D721Med (cell line): ENCODE data around the gene CTNNA3.

Experiments used
- DNase-seq: peaks from one replicate; pipeline ENCODE4 v3.0.0; 2011; ENCODE audit warnings: low spot score; ENCODE audit not compliant: insufficient read length
- FAIRE-seq: peaks from 2 replicates; lab custom pipeline; 2011; peaks lifted over from hg19 to GRCh38; lab: Jason Lieb, UNC
- CTCF ChIP-seq: IDR thresholded peaks from 2 replicates; pipeline ENCODE4 v1.5.1; 2012; ENCODE audit warnings: mild to moderate bottlenecking, control low read depth; ENCODE audit not compliant: insufficient read depth; ENCODE audit errors: missing control alignments

CTNNA3 gene

GRCh38 chr10:66244953-66245352 is 1451.0 kb downstream of the CTNNA3 start:
- no peak for DNase-seq
- FAIRE-seq, result no peak
- no peak for TF ChIP-seq CTCF

GRCh38 chr10:66242885-66243284 is 1453.1 kb downstream of the CTNNA3 start:
- no peak for DNase-seq
- FAIRE-seq, result no peak
- no peak for TF ChIP-seq CTCF

GRCh38 chr10:66239062-66239461 is 1456.9 kb downstream of the CTNNA3 start:
- FAIRE-seq (no peak), DNase-seq (no peak)
- TF ChIP-seq CTCF, result no peak

- no peak for DNase-seq
- FAIRE-seq, result no peak
- no peak for TF ChIP-seq CTCF
Observed at GRCh38 chr10:66238343-66238742, 1457.7 kb downstream of the CTNNA3 start.

GRCh38 chr10:66234872-66235271 is 1461.1 kb downstream of the CTNNA3 start:
- no peak for TF ChIP-seq CTCF
- DNase-seq, result peak; percentile 12
- FAIRE-seq, result peak; percentile 95

GRCh38 chr10:66228887-66229286 is 1467.1 kb downstream of the CTNNA3 start:
- FAIRE-seq (no peak), DNase-seq (no peak)
- no peak for TF ChIP-seq CTCF

GRCh38 chr10:66223656-66224055 is 1472.3 kb downstream of the CTNNA3 start:
- FAIRE-seq (no peak), DNase-seq (no peak)
- no peak for TF ChIP-seq CTCF
